ENCODE data around the gene PRSS1. TPM values are rescaled to one million over a fixed set of nuclear protein-coding genes. Genes with fewer than 3 reads are reported as not detected.
A peak's percentile ranks its signal among the peaks of the same experiment; 100 is the strongest.

The PRSS1 gene
- total and polyA plus RNA-seq, 2 experiments from 2014 or later = not detected

- Histone ChIP-seq H4K20me1 (replicated peaks; ENCODE audit: insufficient read depth) (no peaks in the 10 kb centered on the region), H3K4me3 (peak overlapping the region; percentile 87), H3K79me2 (replicated peaks; ENCODE audit: insufficient read depth) (no peaks in the 10 kb centered on the region), H3K27ac (ENCODE audit: low read depth) (no peak overlapping the region), H2AFZ (peak overlapping the region; percentile 90), H3K4me2 (peak overlapping the region; percentile 94), H3K4me1 (ENCODE audit: insufficient read depth) (peaks cover 49% of the 10 kb centered on the region), H3K36me3 (ENCODE audit: insufficient read depth) (no peaks in the 10 kb centered on the region), H3F3A (replicated peaks; ENCODE audit: low read depth) (no peaks in the 10 kb centered on the region), H3K27me3 (ENCODE audit: insufficient read depth) (peaks cover 67% of the 10 kb centered on the region), H3K9me2 (ENCODE audit: insufficient read depth) (peaks cover 16% of the 10 kb centered on the region; the same call in 1 of the 2 replicates)
- Mint-ChIP-seq H3K36me3 (ENCODE audit: low read depth) (peaks cover 5% of the 10 kb centered on the region; the same call in 1 of the 3 replicates), H3K4me1 (peaks cover 56% of the 10 kb centered on the region), H3K27ac (no peak overlapping the region), H3K9me3 (peaks cover 6% of the 10 kb centered on the region; the same call in 1 of the 3 replicates), H3K27me3 (ENCODE audit: insufficient read depth, low read depth, poor library complexity) (peaks cover 35% of the 10 kb centered on the region), H3K4me3 (peak overlapping the region; percentile 86)
- ATAC-seq = peak; percentile 59
- peak; percentile 43 for DNase-seq (ENCODE audit: low spot score)
- TF ChIP-seq, protein P1, sequence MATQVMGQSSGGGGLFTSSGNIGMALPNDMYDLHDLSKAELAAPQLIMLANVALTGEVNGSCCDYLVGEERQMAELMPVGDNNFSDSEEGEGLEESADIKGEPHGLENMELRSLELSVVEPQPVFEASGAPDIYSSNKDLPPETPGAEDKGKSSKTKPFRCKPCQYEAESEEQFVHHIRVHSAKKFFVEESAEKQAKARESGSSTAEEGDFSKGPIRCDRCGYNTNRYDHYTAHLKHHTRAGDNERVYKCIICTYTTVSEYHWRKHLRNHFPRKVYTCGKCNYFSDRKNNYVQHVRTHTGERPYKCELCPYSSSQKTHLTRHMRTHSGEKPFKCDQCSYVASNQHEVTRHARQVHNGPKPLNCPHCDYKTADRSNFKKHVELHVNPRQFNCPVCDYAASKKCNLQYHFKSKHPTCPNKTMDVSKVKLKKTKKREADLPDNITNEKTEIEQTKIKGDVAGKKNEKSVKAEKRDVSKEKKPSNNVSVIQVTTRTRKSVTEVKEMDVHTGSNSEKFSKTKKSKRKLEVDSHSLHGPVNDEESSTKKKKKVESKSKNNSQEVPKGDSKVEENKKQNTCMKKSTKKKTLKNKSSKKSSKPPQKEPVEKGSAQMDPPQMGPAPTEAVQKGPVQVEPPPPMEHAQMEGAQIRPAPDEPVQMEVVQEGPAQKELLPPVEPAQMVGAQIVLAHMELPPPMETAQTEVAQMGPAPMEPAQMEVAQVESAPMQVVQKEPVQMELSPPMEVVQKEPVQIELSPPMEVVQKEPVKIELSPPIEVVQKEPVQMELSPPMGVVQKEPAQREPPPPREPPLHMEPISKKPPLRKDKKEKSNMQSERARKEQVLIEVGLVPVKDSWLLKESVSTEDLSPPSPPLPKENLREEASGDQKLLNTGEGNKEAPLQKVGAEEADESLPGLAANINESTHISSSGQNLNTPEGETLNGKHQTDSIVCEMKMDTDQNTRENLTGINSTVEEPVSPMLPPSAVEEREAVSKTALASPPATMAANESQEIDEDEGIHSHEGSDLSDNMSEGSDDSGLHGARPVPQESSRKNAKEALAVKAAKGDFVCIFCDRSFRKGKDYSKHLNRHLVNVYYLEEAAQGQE (IDR thresholded peaks at IDR 0.05; ENCODE audit: unreplicated experiment) = no peak
- TF ChIP-seq POLR2AphosphoS5 (IDR thresholded peaks at IDR 0.05; ENCODE audit: low read depth) = peak; percentile 37; the same call in 1 of the 2 replicates
These were observed 46.8 kb downstream of the PRSS1 start for GRCh38 chr7:142796001-142796500.

DNA sequence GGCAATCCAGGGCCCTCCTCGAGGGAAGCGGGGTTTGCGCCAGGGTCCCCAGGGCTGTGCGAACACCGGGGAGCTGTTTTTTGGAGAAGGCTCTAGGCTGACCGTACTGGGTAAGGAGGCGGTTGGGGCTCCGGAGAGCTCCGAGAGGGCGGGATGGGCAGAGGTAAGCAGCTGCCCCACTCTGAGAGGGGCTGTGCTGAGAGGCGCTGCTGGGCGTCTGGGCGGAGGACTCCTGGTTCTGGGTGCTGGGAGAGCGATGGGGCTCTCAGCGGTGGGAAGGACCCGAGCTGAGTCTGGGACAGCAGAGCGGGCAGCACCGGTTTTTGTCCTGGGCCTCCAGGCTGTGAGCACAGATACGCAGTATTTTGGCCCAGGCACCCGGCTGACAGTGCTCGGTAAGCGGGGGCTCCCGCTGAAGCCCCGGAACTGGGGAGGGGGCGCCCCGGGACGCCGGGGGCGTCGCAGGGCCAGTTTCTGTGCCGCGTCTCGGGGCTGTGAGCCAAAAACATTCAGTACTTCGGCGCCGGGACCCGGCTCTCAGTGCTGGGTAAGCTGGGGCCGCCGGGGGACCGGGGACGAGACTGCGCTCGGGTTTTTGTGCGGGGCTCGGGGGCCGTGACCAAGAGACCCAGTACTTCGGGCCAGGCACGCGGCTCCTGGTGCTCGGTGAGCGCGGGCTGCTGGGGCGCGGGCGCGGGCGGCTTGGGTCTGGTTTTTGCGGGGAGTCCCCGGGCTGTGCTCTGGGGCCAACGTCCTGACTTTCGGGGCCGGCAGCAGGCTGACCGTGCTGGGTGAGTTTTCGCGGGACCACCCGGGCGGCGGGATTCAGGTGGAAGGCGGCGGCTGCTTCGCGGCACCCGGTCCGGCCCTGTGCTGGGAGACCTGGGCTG is 47.5 kb downstream of the PRSS1 start:
- H4K20me1 ChIP-seq (replicated peaks; ENCODE audit: insufficient read depth) = no peaks in the 10 kb centered on the region
- Mint-ChIP-seq H3K27me3 (ENCODE audit: insufficient read depth, low read depth, poor library complexity) (peaks cover 35% of the 10 kb centered on the region), H3K27ac (no peak overlapping the region), H3K9me3 (peaks cover 6% of the 10 kb centered on the region; the same call in 1 of the 3 replicates), H3K4me1 (peaks cover 56% of the 10 kb centered on the region), H3K36me3 (ENCODE audit: low read depth) (peaks cover 12% of the 10 kb centered on the region), H3K4me3 (peak overlapping the region; percentile 86)
- no peaks in the 10 kb centered on the region for H3K36me3 ChIP-seq (ENCODE audit: insufficient read depth)
- peaks cover 67% of the 10 kb centered on the region for H3K27me3 ChIP-seq (ENCODE audit: insufficient read depth)
- H3K9me2 ChIP-seq (ENCODE audit: insufficient read depth) = peaks cover 16% of the 10 kb centered on the region; the same call in 1 of the 2 replicates
- peak; percentile 49 for DNase-seq (ENCODE audit: low spot score)
- H2AFZ ChIP-seq = peak overlapping the region; percentile 90
- H3K27ac ChIP-seq (ENCODE audit: low read depth) = no peak overlapping the region
- peak; percentile 56 for ATAC-seq
- no peaks in the 10 kb centered on the region for H3K79me2 ChIP-seq (replicated peaks; ENCODE audit: insufficient read depth)
- H3K4me1 ChIP-seq (ENCODE audit: insufficient read depth) = peaks cover 49% of the 10 kb centered on the region
- no peaks in the 10 kb centered on the region for H3F3A ChIP-seq (replicated peaks; ENCODE audit: low read depth)
- TF ChIP-seq ETS1 (IDR thresholded peaks at IDR 0.05) = no peak
- no peak for TF ChIP-seq ZNF331 (CRISPR knock-in tag; IDR thresholded peaks at IDR 0.05; ENCODE audit: low read depth)
- TF ChIP-seq POLR2AphosphoS5 (IDR thresholded peaks at IDR 0.05; ENCODE audit: low read depth) = no peak
- TF ChIP-seq NANOG (IDR thresholded peaks at IDR 0.05; ENCODE audit: borderline replicate concordance) = no peak
- no peak for TF ChIP-seq EZH2 (IDR thresholded peaks at IDR 0.05; ENCODE audit: low read depth, unreplicated experiment)
- no peak for TF ChIP-seq EZH2phosphoT487 (IDR thresholded peaks at IDR 0.05; ENCODE audit: unreplicated experiment)
- TF ChIP-seq, protein P1 (IDR thresholded peaks at IDR 0.05; ENCODE audit: unreplicated experiment) = no peak
- no peak for TF ChIP-seq JUNB (IDR thresholded peaks at IDR 0.05; ENCODE audit: unreplicated experiment)
- no peak for TF ChIP-seq STAT1 (IDR thresholded peaks at IDR 0.05; ENCODE audit: unreplicated experiment)
- no peak for TF ChIP-seq ZNF114 (CRISPR knock-in tag; IDR thresholded peaks at IDR 0.05)
- peak overlapping the region; percentile 94 for H3K4me2 ChIP-seq
- peak overlapping the region; percentile 87 for H3K4me3 ChIP-seq

All from GM23338 (cell line).